ENCODE measurements around the gene SCYL1.

DNA sequence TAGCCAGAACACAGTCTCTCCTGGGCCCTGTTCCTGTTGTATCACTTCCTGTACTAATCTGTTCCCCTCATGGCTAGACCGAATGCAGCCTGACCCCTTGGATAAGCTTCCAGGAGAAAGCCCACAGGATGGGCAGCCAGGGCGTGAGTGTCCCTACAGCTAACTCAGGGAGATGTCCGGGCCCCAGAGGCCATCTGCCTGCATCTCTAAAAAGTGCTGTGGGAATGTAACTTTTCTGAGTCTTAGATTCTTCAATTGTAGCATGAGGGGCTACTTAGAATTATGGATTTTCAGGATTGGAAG lies 33.8 kb upstream of the SCYL1 start:
- TF ChIP-seq, protein P1, sequence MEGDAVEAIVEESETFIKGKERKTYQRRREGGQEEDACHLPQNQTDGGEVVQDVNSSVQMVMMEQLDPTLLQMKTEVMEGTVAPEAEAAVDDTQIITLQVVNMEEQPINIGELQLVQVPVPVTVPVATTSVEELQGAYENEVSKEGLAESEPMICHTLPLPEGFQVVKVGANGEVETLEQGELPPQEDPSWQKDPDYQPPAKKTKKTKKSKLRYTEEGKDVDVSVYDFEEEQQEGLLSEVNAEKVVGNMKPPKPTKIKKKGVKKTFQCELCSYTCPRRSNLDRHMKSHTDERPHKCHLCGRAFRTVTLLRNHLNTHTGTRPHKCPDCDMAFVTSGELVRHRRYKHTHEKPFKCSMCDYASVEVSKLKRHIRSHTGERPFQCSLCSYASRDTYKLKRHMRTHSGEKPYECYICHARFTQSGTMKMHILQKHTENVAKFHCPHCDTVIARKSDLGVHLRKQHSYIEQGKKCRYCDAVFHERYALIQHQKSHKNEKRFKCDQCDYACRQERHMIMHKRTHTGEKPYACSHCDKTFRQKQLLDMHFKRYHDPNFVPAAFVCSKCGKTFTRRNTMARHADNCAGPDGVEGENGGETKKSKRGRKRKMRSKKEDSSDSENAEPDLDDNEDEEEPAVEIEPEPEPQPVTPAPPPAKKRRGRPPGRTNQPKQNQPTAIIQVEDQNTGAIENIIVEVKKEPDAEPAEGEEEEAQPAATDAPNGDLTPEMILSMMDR (IDR thresholded peaks at IDR 0.05; ENCODE audit: low read depth, low read length, missing input control), result no peak
- TF ChIP-seq SP1 (IDR thresholded peaks at IDR 0.05) (no peak), FOXA1 (IDR thresholded peaks at IDR 0.05) (no peak), TAF1 (conservative IDR thresholded peaks at IDR 0.05) (no peak), EGR1 (IDR thresholded peaks at IDR 0.05; ENCODE audit: low read depth in 2 of 2) (no peak), YY1 (IDR thresholded peaks at IDR 0.05) (no peak), JUND (IDR thresholded peaks at IDR 0.05) (no peak), HNF4G (IDR thresholded peaks at IDR 0.05) (no peak), RAD21 (IDR thresholded peaks at IDR 0.05) (no peak), FOXA2 (IDR thresholded peaks at IDR 0.05) (no peak)
- TF ChIP-seq, protein P2, sequence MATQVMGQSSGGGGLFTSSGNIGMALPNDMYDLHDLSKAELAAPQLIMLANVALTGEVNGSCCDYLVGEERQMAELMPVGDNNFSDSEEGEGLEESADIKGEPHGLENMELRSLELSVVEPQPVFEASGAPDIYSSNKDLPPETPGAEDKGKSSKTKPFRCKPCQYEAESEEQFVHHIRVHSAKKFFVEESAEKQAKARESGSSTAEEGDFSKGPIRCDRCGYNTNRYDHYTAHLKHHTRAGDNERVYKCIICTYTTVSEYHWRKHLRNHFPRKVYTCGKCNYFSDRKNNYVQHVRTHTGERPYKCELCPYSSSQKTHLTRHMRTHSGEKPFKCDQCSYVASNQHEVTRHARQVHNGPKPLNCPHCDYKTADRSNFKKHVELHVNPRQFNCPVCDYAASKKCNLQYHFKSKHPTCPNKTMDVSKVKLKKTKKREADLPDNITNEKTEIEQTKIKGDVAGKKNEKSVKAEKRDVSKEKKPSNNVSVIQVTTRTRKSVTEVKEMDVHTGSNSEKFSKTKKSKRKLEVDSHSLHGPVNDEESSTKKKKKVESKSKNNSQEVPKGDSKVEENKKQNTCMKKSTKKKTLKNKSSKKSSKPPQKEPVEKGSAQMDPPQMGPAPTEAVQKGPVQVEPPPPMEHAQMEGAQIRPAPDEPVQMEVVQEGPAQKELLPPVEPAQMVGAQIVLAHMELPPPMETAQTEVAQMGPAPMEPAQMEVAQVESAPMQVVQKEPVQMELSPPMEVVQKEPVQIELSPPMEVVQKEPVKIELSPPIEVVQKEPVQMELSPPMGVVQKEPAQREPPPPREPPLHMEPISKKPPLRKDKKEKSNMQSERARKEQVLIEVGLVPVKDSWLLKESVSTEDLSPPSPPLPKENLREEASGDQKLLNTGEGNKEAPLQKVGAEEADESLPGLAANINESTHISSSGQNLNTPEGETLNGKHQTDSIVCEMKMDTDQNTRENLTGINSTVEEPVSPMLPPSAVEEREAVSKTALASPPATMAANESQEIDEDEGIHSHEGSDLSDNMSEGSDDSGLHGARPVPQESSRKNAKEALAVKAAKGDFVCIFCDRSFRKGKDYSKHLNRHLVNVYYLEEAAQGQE (IDR thresholded peaks at IDR 0.05), result no peak
- TF ChIP-seq, protein P3, sequence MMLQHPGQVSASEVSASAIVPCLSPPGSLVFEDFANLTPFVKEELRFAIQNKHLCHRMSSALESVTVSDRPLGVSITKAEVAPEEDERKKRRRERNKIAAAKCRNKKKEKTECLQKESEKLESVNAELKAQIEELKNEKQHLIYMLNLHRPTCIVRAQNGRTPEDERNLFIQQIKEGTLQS (IDR thresholded peaks at IDR 0.05), result no peak
- TF ChIP-seq, protein P4, sequence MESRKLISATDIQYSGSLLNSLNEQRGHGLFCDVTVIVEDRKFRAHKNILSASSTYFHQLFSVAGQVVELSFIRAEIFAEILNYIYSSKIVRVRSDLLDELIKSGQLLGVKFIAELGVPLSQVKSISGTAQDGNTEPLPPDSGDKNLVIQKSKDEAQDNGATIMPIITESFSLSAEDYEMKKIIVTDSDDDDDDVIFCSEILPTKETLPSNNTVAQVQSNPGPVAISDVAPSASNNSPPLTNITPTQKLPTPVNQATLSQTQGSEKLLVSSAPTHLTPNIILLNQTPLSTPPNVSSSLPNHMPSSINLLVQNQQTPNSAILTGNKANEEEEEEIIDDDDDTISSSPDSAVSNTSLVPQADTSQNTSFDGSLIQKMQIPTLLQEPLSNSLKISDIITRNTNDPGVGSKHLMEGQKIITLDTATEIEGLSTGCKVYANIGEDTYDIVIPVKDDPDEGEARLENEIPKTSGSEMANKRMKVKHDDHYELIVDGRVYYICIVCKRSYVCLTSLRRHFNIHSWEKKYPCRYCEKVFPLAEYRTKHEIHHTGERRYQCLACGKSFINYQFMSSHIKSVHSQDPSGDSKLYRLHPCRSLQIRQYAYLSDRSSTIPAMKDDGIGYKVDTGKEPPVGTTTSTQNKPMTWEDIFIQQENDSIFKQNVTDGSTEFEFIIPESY (IDR thresholded peaks at IDR 0.05), result no peak
- TF ChIP-seq, protein P5, sequence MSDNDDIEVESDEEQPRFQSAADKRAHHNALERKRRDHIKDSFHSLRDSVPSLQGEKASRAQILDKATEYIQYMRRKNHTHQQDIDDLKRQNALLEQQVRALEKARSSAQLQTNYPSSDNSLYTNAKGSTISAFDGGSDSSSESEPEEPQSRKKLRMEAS (IDR thresholded peaks at IDR 0.05), result no peak
